ENCODE data around the gene AP5Z1. TPM values are rescaled to one million over a fixed set of nuclear protein-coding genes. Genes with fewer than 3 reads are reported as not detected.
A peak's percentile ranks its signal among the peaks of the same experiment; 100 is the strongest.

The AP5Z1 gene
- total RNA-seq, 1 experiment from 2014 or later: 22.4 TPM

DNA sequence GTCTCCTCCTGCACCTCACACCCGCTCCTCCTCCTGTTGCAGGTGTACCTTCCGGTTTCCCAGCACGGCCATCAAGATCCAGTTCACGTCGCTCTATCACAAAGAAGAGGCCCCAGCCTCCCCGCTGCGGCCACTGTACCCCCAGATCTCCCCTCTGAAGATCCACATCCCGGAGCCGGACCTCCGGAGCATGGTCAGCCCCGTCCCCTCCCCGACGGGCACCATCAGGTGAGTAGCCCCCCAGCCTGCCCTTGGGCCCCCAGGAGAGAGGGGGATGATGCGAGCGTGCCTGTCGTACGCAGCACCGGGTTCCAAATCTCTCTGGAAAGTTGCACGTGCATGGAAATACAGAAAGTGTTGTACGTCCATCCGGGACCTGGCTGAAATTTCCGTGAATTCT, 34.6 kb upstream of the AP5Z1 start:
- Histone ChIP-seq H3K36me3 (replicated peaks; ENCODE audit: control insufficient read depth, insufficient read depth, low read length) (no peaks in the 10 kb centered on the region; the same call in 1 of the 2 replicates), H3K4me3 (ENCODE audit: insufficient read depth, low read depth, low read length) (no peak overlapping the region), H3K27me3 (ENCODE audit: control insufficient read depth, insufficient read depth, low read length) (no peaks in the 10 kb centered on the region; the same call in 1 of the 2 replicates)
- DNase-seq: no peak

GRCh38 chr7:4742051-4742573, 33.3 kb upstream of the AP5Z1 start:
- no peak for DNase-seq
- Histone ChIP-seq H3K4me3 (ENCODE audit: insufficient read depth, low read depth, low read length) (no peak overlapping the region), H3K36me3 (replicated peaks; ENCODE audit: control insufficient read depth, insufficient read depth, low read length) (no peaks in the 10 kb centered on the region; the same call in 1 of the 2 replicates), H3K27me3 (ENCODE audit: control insufficient read depth, insufficient read depth, low read length) (no peaks in the 10 kb centered on the region; the same call in 1 of the 2 replicates)

DNA sequence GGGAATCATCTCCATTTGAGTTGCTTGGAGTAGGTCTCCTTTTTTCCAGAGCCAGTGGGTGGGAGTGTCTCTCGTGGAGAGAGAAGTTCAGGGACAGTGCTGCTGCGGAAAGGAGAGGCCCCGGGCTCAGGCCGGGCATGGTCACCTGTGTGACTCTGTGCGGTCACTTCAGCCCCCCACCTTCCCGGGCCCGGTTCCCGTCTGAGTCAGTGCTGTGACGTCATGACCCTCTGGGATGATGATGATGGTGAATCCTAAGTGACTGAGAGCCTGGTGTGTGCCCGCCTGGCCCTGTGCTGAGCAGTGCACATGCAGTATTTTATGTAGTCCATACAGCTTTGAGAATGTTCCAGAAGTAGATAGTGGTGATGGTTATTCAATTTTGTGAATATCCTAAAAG, 32.6 kb upstream of the AP5Z1 start:
- no peaks in the 10 kb centered on the region; the same call in 1 of the 2 replicates for H3K27me3 ChIP-seq (ENCODE audit: control insufficient read depth, insufficient read depth, low read length)
- no peak for DNase-seq
- H3K36me3 ChIP-seq (replicated peaks; ENCODE audit: control insufficient read depth, insufficient read depth, low read length): no peaks in the 10 kb centered on the region; the same call in 1 of the 2 replicates
- H3K4me3 ChIP-seq (ENCODE audit: insufficient read depth, low read depth, low read length): no peak overlapping the region

GRCh38 chr7:4744391-4745264, 30.8 kb upstream of the AP5Z1 start:
- DNase-seq: peak; percentile 97
- Histone ChIP-seq H3K4me3 (ENCODE audit: insufficient read depth, low read depth, low read length) (peak overlapping the region; percentile 0; the same call in 1 of the 2 replicates), H3K36me3 (replicated peaks; ENCODE audit: control insufficient read depth, insufficient read depth, low read length) (no peaks in the 10 kb centered on the region; the same call in 1 of the 2 replicates), H3K27me3 (ENCODE audit: control insufficient read depth, insufficient read depth, low read length) (no peaks in the 10 kb centered on the region; the same call in 1 of the 2 replicates)

GRCh38 chr7:4745265-4745919, 30.0 kb upstream of the AP5Z1 start:
- no peak for DNase-seq
- Histone ChIP-seq H3K36me3 (replicated peaks; ENCODE audit: control insufficient read depth, insufficient read depth, low read length) (no peaks in the 10 kb centered on the region; the same call in 1 of the 2 replicates), H3K4me3 (ENCODE audit: insufficient read depth, low read depth, low read length) (no peak overlapping the region), H3K27me3 (ENCODE audit: control insufficient read depth, insufficient read depth, low read length) (no peaks in the 10 kb centered on the region; the same call in 1 of the 2 replicates)

GRCh38 chr7:4745971-4746919, 29.2 kb upstream of the AP5Z1 start:
- Histone ChIP-seq H3K36me3 (replicated peaks; ENCODE audit: control insufficient read depth, insufficient read depth, low read length) (no peaks in the 10 kb centered on the region; the same call in 1 of the 2 replicates), H3K27me3 (ENCODE audit: control insufficient read depth, insufficient read depth, low read length) (no peaks in the 10 kb centered on the region; the same call in 1 of the 2 replicates), H3K4me3 (ENCODE audit: insufficient read depth, low read depth, low read length) (no peak overlapping the region)
- DNase-seq: no peak

GRCh38 chr7:4747013-4747412, 28.4 kb upstream of the AP5Z1 start:
- no peaks in the 10 kb centered on the region; the same call in 1 of the 2 replicates for H3K27me3 ChIP-seq (ENCODE audit: control insufficient read depth, insufficient read depth, low read length)
- no peaks in the 10 kb centered on the region for H3K36me3 ChIP-seq (replicated peaks; ENCODE audit: control insufficient read depth, insufficient read depth, low read length)
- no peak overlapping the region for H3K4me3 ChIP-seq (ENCODE audit: insufficient read depth, low read depth, low read length)
- no peak for DNase-seq

GRCh38 chr7:4747746-4748145, 27.7 kb upstream of the AP5Z1 start:
- H3K4me3 ChIP-seq (ENCODE audit: insufficient read depth, low read depth, low read length): no peak overlapping the region
- DNase-seq: no peak
- H3K36me3 ChIP-seq (replicated peaks; ENCODE audit: control insufficient read depth, insufficient read depth, low read length): no peaks in the 10 kb centered on the region
- H3K27me3 ChIP-seq (ENCODE audit: control insufficient read depth, insufficient read depth, low read length): no peaks in the 10 kb centered on the region; the same call in 1 of the 2 replicates

GRCh38 chr7:4748231-4748681, 27.2 kb upstream of the AP5Z1 start:
- no peaks in the 10 kb centered on the region; the same call in 1 of the 2 replicates for H3K27me3 ChIP-seq (ENCODE audit: control insufficient read depth, insufficient read depth, low read length)
- no peaks in the 10 kb centered on the region for H3K36me3 ChIP-seq (replicated peaks; ENCODE audit: control insufficient read depth, insufficient read depth, low read length)
- DNase-seq: no peak
- no peak overlapping the region for H3K4me3 ChIP-seq (ENCODE audit: insufficient read depth, low read depth, low read length)

DNA sequence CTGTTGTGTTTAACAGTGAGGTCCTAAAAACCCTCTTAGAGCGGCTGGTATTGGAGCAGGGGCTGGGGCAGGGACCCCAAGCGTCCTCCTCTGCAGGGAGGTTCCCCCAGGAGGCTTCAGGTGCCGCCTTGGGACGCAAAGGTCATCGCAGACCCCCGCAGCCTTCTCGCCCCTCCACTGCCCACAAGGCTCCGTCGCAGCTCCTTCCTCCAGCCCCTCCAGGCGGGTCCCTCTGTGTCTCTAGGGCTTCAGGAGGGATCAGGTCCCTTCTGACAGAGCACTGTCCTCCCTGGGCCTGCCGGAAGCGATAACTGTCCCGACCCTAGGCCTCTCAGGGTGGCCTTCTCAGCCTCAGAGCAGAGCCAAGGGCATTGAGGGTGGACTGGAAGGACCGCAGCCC, 26.1 kb upstream of the AP5Z1 start:
- H3K27me3 ChIP-seq (ENCODE audit: control insufficient read depth, insufficient read depth, low read length): no peaks in the 10 kb centered on the region; the same call in 1 of the 2 replicates
- no peak for DNase-seq
- H3K4me3 ChIP-seq (ENCODE audit: insufficient read depth, low read depth, low read length): no peak overlapping the region
- no peaks in the 10 kb centered on the region for H3K36me3 ChIP-seq (replicated peaks; ENCODE audit: control insufficient read depth, insufficient read depth, low read length)

GRCh38 chr7:4749798-4750197, 25.6 kb upstream of the AP5Z1 start:
- Histone ChIP-seq H3K27me3 (ENCODE audit: control insufficient read depth, insufficient read depth, low read length) (no peaks in the 10 kb centered on the region), H3K36me3 (replicated peaks; ENCODE audit: control insufficient read depth, insufficient read depth, low read length) (no peaks in the 10 kb centered on the region), H3K4me3 (ENCODE audit: insufficient read depth, low read depth, low read length) (no peak overlapping the region)
- DNase-seq: no peak

DNA sequence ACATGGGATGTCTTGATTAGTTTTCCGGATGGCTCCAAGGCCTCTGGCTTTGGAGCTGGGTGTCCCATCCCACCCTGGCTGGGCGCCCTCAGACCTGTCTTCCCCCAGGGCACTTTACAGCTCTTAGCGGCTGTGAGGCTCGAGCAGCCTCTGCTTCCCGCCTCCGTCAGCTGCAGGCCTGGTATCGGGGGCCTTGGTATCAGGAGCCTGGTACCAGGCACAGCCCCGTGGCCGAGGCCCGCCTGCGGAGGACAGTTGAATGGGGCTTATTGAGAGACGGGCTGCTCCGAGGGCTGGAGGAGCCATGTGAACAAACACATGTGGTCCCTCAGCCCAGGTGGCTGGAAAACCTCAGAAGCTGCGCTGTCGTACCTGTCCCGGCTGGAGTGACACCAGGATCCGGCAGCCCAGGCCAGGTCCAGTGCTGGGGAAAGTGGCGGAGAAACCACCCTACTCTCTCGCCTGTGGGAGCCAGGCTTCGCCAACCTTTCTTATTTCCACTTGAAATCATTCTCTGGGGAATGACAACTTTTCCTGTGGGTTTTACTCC, 23.9 kb upstream of the AP5Z1 start:
- no peak overlapping the region for H3K4me3 ChIP-seq (ENCODE audit: insufficient read depth, low read depth, low read length)
- no peaks in the 10 kb centered on the region for H3K36me3 ChIP-seq (replicated peaks; ENCODE audit: control insufficient read depth, insufficient read depth, low read length)
- no peak for DNase-seq
- H3K27me3 ChIP-seq (ENCODE audit: control insufficient read depth, insufficient read depth, low read length): no peaks in the 10 kb centered on the region

- H3K36me3 ChIP-seq (replicated peaks; ENCODE audit: control insufficient read depth, insufficient read depth, low read length): peaks cover 2% of the 10 kb centered on the region; the same call in 1 of the 2 replicates
- H3K4me3 ChIP-seq (ENCODE audit: insufficient read depth, low read depth, low read length): no peak overlapping the region
- H3K27me3 ChIP-seq (ENCODE audit: control insufficient read depth, insufficient read depth, low read length): no peaks in the 10 kb centered on the region
- DNase-seq: peak; percentile 97
Observed at GRCh38 chr7:4753598-4754432, 21.6 kb upstream of the AP5Z1 start.

Data from H7 (cell line).